ENCODE results near the gene KIAA0232. TPM values are rescaled to one million over a fixed set of nuclear protein-coding genes. Genes with fewer than 3 reads are reported as not detected.

KIAA0232 gene
- total and polyA plus RNA-seq, 11 donors = 20.0 to 78.4 (median 67.7) TPM

DNA sequence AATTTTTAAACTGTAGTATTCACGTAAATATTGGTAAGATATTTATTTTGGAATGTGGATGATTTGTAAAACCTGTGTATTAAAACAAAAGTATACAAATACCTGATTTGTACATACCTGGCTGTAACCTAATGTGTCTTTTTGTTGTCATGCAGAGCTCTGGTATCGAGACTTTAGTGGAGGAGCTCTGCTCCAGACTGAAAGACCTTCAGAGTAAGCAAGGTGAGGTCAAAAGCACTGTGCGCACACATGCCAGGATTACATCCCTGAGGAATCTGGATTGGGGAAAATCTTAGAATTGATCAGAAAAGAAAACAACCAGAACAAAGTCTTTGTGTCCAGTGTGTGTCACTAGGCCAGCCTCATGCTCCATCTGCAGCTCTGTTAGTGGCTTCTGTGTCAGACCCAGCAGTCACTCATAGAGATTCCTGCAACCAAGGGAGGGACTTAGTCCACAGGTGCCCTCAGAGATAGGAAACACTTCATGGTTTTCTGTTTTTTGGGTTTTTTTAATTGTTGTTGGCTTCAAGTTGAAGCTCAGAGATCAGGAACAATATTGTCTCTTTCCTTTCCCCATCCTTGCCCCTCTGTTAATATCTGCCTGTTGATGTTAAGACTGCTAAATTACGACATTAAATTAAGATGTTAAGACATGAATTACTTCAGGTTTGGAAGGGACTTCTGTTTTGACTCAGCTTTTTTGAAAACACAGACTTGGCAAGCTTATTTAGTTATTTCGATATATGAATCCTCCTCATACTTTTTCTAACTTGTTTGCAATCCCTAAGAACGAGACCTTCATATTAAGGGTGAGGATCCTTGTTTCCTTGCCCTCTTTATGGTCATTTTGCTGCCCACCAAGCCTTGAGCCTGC is 74.7 kb downstream of the KIAA0232 start:
- Histone ChIP-seq H3K4me3 (peak overlapping the region in 1 of 12 donors; percentile 36), H3K4me1 (peaks cover 0 to 47% (median 23%) of the 10 kb centered on the region in 12 donors)

DNA sequence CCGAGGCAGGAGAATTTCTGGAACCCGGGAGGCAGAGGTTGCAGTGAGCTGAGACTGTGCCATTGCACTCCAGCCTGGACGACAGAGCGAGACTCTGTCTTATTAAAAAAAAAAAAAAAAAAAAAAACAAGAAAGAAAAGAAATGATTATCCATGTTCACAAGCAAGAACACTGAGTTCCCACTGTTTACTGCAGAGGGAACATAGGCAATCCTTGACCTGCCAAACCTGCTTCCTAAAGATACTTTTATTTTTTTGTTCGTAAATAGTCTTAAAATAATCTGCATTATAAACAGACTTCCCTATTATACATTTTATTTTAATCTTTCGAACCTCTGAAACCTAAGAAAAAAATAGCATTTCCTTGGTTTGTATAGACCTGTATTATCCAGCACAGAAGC is 76.5 kb downstream of the KIAA0232 start:
- H3K9me3 ChIP-seq = no peaks in the 10 kb centered on the region
- ATAC-seq (no peak), DNase-seq (no peak)
- H3K27ac ChIP-seq = peak overlapping the region in 11 of 12 donors; percentile 7 to 77 (median 67)
- no peak overlapping the region for H3K4me3 ChIP-seq
- H3K4me1 ChIP-seq = peaks cover 0 to 47% (median 22%) of the 10 kb centered on the region in 12 donors
- no peaks in the 10 kb centered on the region for H3K27me3 ChIP-seq
- peaks cover 0 to 71% (median 65%) of the 10 kb centered on the region in 9 donors for H3K36me3 ChIP-seq
- intact Hi-C loops (cut with DNase I) = loop anchor here in 4 of 10 donors (5.0 kb wide), 2 partner anchors 72 to 77 kb away; partner anchors contain the start of gene KIAA0232 (in 3 of the 4)
- TF ChIP-seq, protein P1, sequence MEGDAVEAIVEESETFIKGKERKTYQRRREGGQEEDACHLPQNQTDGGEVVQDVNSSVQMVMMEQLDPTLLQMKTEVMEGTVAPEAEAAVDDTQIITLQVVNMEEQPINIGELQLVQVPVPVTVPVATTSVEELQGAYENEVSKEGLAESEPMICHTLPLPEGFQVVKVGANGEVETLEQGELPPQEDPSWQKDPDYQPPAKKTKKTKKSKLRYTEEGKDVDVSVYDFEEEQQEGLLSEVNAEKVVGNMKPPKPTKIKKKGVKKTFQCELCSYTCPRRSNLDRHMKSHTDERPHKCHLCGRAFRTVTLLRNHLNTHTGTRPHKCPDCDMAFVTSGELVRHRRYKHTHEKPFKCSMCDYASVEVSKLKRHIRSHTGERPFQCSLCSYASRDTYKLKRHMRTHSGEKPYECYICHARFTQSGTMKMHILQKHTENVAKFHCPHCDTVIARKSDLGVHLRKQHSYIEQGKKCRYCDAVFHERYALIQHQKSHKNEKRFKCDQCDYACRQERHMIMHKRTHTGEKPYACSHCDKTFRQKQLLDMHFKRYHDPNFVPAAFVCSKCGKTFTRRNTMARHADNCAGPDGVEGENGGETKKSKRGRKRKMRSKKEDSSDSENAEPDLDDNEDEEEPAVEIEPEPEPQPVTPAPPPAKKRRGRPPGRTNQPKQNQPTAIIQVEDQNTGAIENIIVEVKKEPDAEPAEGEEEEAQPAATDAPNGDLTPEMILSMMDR (IDR thresholded peaks at IDR 0.05) = no peak
- no peak for TF ChIP-seq POLR2A (IDR thresholded peaks at IDR 0.05)
- whole genome bisulfite sequencing, 4 donors = 71 to 96% (median 87%) methylated on average over 6 of the region's 6 CpGs

More for the DNA sequence above, 74.7 kb downstream of the KIAA0232 start:
- H3K27me3 ChIP-seq = no peaks in the 10 kb centered on the region
- peaks cover 0 to 64% (median 47%) of the 10 kb centered on the region in 9 donors for H3K36me3 ChIP-seq
- ATAC-seq (peak in 3 of 4 donors; percentile 16 to 51 (median 24)), DNase-seq (no peak)
- peaks cover 0 to 8% (median 4%) of the 10 kb centered on the region in 12 donors for H3K9me3 ChIP-seq
- peak overlapping the region; percentile 50 to 91 (median 80) for H3K27ac ChIP-seq
- no peak for TF ChIP-seq POLR2A (IDR thresholded peaks at IDR 0.05)
- TF ChIP-seq, protein P1 (IDR thresholded peaks at IDR 0.05) = no peak
- intact Hi-C loops (cut with DNase I) = loop anchor here in 5 of 10 donors (2.0 to 5.0 kb wide), 3 partner anchors 70 to 75 kb away; partner anchors contain the start of gene KIAA0232 (in 4 of the 5)
- WGBS, 4 donors = 73 to 83% (median 79%) methylated on average over 6 of the region's 6 CpGs

DNA sequence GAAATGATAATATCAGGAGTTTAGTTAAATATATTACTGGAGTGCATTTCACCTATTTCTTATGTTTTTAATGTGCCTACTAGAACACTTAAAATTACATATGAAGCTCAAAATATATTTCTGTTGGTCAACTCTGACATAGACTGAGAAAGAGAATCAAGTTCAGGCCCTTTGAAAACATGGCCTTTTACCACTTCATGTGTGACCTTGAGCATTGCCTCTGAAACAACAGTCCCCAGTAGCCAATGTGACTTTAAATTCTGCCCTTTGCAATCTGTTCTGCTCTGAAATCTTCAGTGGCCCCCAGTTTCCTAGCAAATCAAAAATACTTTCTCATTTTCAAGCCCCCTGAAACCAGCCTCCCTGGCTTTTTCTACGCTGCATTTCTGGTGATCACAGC is 77.0 kb downstream of the KIAA0232 start:
- Histone ChIP-seq H3K9me3 (no peaks in the 10 kb centered on the region), H3K4me3 (no peak overlapping the region), H3K4me1 (peaks cover 0 to 43% (median 20%) of the 10 kb centered on the region in 12 donors), H3K36me3 (peaks cover 0 to 76% (median 70%) of the 10 kb centered on the region in 9 donors), H3K27ac (peak overlapping the region in 11 of 12 donors; percentile 7 to 77 (median 67)), H3K27me3 (no peaks in the 10 kb centered on the region)
- DNase-seq (no peak), ATAC-seq (peak in 2 of 4 donors; percentile 37 to 44)
- no peak for TF ChIP-seq POLR2A (IDR thresholded peaks at IDR 0.05)
- intact Hi-C loops (cut with DNase I) = loop anchor here in 4 of 10 donors (5.0 kb wide), 2 partner anchors 72 to 77 kb away; partner anchors contain the start of gene KIAA0232 (in 3 of the 4)
- WGBS, 4 donors = 90 to 100% (median 93%) methylated on average over 1 of the region's 1 CpG

DNA sequence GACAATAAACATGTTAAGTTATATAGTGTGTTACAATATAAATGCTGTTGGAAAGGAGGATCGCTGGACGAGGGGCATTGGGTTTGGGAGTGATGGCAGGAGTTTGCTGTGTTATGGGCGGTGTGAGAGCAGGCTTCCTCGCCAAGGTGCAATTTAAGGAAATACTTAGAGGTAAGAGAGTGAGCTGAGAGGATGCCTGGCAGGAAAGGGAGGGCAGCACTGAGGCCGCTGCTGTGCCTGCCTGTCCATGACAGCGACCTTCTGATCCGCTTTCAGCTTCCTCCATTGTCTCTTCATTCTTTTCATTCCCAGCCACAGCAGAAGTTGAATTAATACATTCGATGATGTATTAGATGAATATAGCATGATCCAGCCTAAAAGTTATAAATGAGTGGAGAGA is 85.9 kb downstream of the KIAA0232 start:
- 93 to 95% (median 94%) methylated on average over 8 of the region's 8 CpGs for WGBS, 4 donors
- ATAC-seq (no peak), DNase-seq (no peak)
- Histone ChIP-seq H3K4me1 (peaks cover 0 to 47% (median 9%) of the 10 kb centered on the region in 12 donors), H3K27me3 (no peaks in the 10 kb centered on the region), H3K9me3 (no peaks in the 10 kb centered on the region), H3K4me3 (no peak overlapping the region), H3K27ac (no peak overlapping the region), H3K36me3 (peaks cover 0 to 90% (median 76%) of the 10 kb centered on the region in 9 donors)
- no peak for TF ChIP-seq POLR2A (IDR thresholded peaks at IDR 0.05)
- TF ChIP-seq, protein P1 (IDR thresholded peaks at IDR 0.05) = no peak
- intact Hi-C loops (cut with DNase I) = no loop called here
